IMR-90 (cell line): ENCODE measurements around the gene MED12L.

Source experiments
- CTCF ChIP-seq: conservative IDR thresholded peaks from 2 replicates; pipeline ENCODE4 v1.5.1; 2012; ENCODE audit warnings: mild to moderate bottlenecking, low read depth, low read length, improper control_type of control experiment
- MAFK ChIP-seq: IDR thresholded peaks from 2 replicates; pipeline ENCODE4 v1.6.1; 2012; ENCODE audit warnings: low read depth, low read length, improper control_type of control experiment

- no peak for TF ChIP-seq CTCF
- TF ChIP-seq MAFK: no peak
Observed at GRCh38 chr3:151320131-151320530, 234.7 kb downstream of the MED12L start.
